AG09309 (cell line): ENCODE measurements around the gene CRYGC.

Source experiments
- DNase-seq: peaks from one replicate; pipeline ENCODE4 v3.0.0-alpha.2; 2010; ENCODE audit warnings: low read depth
- H3K4me3 ChIP-seq: 2 replicates; pipeline ENCODE4 v1.5.1; 2011; ENCODE audit warnings: mild to moderate bottlenecking, low read depth, low read length, moderate library complexity; ENCODE audit not compliant: control insufficient read depth
- CTCF ChIP-seq: IDR thresholded peaks from 2 replicates; pipeline ENCODE4 v1.5.1; 2011; ENCODE audit warnings: mild to moderate bottlenecking, low read depth, low read length, inconsistent platforms; ENCODE audit not compliant: insufficient read depth, control insufficient read depth; ENCODE audit errors: missing control alignments

CRYGC gene, protein sequence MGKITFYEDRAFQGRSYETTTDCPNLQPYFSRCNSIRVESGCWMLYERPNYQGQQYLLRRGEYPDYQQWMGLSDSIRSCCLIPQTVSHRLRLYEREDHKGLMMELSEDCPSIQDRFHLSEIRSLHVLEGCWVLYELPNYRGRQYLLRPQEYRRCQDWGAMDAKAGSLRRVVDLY

DNA sequence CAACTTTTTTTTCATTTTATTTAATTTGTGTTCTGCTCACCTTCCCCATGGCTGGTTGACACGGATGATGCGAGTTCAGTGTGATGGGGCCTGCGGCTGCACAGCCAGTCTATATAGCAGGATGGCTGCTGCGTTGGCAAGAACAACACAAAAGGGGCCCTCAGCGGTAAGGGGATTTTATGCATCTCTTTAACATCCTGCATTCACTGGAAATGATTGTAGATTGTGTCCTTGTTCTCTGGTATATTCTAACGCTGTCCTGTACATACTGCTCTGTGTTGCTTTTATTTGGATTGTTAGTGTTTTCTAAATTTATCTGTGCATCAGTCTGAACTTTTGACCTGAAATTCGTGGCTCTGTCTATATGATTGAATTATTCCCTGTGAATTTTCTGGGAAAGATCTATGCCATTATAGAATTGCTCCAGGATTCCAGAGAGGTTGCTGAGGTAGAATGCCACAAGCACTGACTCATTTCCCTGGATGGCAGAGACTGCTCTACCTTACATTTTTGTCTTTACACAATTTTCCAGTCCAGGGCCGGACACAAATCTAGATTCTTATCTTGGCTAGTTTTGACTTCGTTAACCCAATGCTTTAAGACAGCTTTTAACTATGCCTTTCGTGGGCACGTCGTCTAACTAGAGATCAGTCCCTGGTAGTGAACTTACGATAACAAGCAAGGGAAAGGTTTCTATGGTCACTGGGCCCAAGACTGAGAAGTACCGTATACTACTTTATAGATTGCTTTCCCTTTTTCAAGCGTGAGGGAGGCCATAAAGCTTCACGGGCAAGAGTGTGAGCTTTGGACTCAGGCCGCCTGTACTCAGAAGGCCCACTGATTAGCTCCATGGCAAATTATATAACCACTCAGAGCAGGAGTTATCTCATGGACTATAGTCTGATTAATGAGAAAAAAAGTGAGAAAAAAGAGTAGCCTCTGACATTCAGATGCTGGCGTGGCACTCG is at the start of gene CRYGC:
Gene CRYGC (minus strand): TSS at position 85 of the 968 bp plus-strand sequence. CDS start 36 bp downstream, at position 49.
- no peak within 1 kb of the TSS for H3K4me3 ChIP-seq
- DNase-seq = no peak
- no peak for TF ChIP-seq CTCF

DNA sequence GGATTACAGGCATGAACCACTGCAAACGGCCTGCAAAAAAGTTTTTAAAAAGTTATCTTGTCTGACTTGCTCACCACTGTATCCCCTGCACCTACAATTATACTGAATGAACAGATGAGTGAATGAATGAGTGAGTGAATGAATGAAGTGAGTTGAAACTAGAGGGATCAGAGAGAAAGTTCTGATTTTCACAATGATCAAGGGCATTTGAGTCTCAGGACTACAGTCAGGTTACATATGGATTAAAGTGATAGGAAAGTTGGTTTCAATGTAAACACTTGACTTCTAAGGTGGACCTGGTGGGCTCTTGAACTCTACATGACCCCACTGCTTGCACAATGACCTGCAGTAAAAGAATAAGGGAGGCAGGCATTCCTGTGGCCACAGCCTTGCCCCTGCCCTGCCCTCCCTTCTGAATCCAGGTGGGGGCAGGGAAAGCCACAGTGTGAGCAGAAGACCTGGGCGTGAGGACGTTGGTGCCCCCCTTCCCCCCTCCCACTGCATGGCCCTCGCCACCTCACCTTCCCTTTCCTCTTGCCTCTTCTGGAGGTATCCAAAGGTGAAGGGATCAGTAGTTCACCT is 49.5 kb upstream of the CRYGC start:
- TF ChIP-seq CTCF = no peak
- DNase-seq = no peak
- H3K4me3 ChIP-seq = no peak overlapping the region

- no peak for DNase-seq
- H3K4me3 ChIP-seq = no peak overlapping the region
- TF ChIP-seq CTCF = no peak
Observed at GRCh38 chr2:208175840-208176153, 46.2 kb upstream of the CRYGC start.

DNA sequence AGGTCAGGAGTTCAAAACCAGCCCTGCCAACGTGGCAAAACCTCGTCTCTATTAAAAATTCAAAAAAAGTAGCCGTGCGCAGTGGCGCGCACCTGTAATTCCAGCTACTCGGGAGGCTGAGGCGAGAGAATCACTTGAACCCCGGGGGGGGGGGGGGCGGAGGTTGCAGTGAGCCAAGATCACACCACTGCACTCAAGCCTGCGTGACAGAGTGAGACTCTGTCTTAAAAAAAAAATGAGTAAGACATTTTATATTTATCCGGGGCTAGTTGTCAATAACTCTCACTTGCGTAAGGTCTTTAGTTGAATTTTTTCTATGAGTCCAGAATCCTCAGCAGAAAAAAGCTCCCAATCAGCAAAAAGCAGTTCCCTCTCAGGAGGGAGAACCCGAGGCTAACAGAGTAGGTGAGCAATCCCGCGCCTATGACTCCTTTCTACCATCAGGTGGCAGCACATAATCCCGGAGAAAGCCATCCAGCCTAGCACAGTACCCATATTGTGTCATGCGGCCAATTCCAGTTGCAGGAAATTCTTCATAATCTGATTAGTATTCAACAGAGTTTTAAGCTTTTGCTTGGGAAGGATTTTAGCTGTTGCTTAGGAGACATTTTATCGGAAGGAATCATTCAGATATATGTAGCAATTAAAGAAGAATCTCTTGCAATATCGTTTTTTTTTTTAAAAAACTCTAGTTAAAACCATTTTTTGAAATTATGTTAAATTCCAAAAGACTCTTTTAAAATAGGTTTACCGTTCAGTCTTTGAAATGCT is 45.6 kb upstream of the CRYGC start:
- DNase-seq = peak; percentile 47
- H3K4me3 ChIP-seq = no peak overlapping the region
- TF ChIP-seq CTCF = peak; percentile 90

GRCh38 chr2:208174144-208174543 is 44.5 kb upstream of the CRYGC start:
- TF ChIP-seq CTCF = no peak
- no peak for DNase-seq
- no peak overlapping the region for H3K4me3 ChIP-seq

- TF ChIP-seq CTCF = no peak
- no peak overlapping the region for H3K4me3 ChIP-seq
- DNase-seq = no peak
Observed at GRCh38 chr2:208172125-208172524, 42.5 kb upstream of the CRYGC start.
